Common myeloid progenitor, CD34-positive (primary cell): ENCODE data around the gene C16orf54.
A peak's percentile ranks its signal among the peaks of the same experiment; 100 is the strongest.
"Not testable (repeated sequence)": the region's sequence is repeated elsewhere in the genome, so short reads cannot be mapped to it uniquely, and the experiment has no call there.

Experiments
- CTCF ChIA-PET: fragments of 350-600 bp; sonication (Branson Sonifier 250); formaldehyde crosslinking; loops from one replicate; lab custom pipeline; 2021; ENCODE audit warnings: antibody characterized with exemption; lab: Charles Lee
- POLR2A ChIA-PET: fragments of 350-600 bp; sonication (Branson Sonifier 250); formaldehyde crosslinking; loops from one replicate; lab custom pipeline; 2021; ENCODE audit warnings: antibody characterized with exemption; lab: Charles Lee
- DNase-seq, 3 donors: peaks; one replicate each; pipeline versions ENCODE4 v3.0.0 to v3.0.0-alpha.2; 2013
- H3K27ac ChIP-seq, 2 experiments: 1 replicate in 1 of 2; 2 replicates in 1 of 2; pipeline ENCODE4 v1.7.0; 2013; ENCODE audit warnings: inconsistent platforms in 2 of 2, low read length in 2 of 2, mild to moderate bottlenecking in 2 of 2, low read depth in 1 of 2, moderate library complexity in 1 of 2; ENCODE audit not compliant: severe bottlenecking in 2 of 2, insufficient read depth in 1 of 2, poor library complexity in 1 of 2
- H3K27me3 ChIP-seq, 5 experiments: replicated peaks in 2 of 5; 1 replicate in 3 of 5; 2 replicates in 2 of 5; pipeline versions ENCODE4 v1.6.1 to v1.7.0; 2013; ENCODE audit warnings: low read length in 4 of 5, mild to moderate bottlenecking in 2 of 5, moderate library complexity in 2 of 5, inconsistent platforms in 1 of 5; ENCODE audit not compliant: insufficient read depth in 5 of 5, control insufficient read depth in 4 of 5
- H3K36me3 ChIP-seq, 4 experiments: 1 replicate in 2 of 4; 2 replicates in 2 of 4; pipeline versions ENCODE4 v1.6.1 to v1.7.0; 2013; ENCODE audit warnings: low read length in 3 of 4, control low read depth in 1 of 4, mild to moderate bottlenecking in 1 of 4; ENCODE audit not compliant: control insufficient read depth in 4 of 4, insufficient read depth in 4 of 4
- H3K4me1 ChIP-seq, 4 experiments: 1 replicate in 3 of 4; 2 replicates in 1 of 4; pipeline versions ENCODE4 v1.6.1 to v1.7.1; 2013; ENCODE audit warnings: low read length in 3 of 4, mild to moderate bottlenecking in 3 of 4, control low read depth in 1 of 4, inconsistent platforms in 1 of 4, moderate library complexity in 1 of 4; ENCODE audit not compliant: control insufficient read depth in 4 of 4, insufficient read depth in 4 of 4; ENCODE audit errors: control extremely low read depth in 1 of 4
- H3K4me3 ChIP-seq, 7 experiments: 1 replicate in 4 of 7; 2 replicates in 3 of 7; pipeline versions ENCODE4 v1.5.1 to v1.7.0; 2013; ENCODE audit warnings: mild to moderate bottlenecking in 7 of 7, low read length in 6 of 7, moderate library complexity in 6 of 7, inconsistent platforms in 2 of 7, low read depth in 2 of 7, control low read depth in 1 of 7; ENCODE audit not compliant: insufficient read depth in 4 of 7, control insufficient read depth in 1 of 7; ENCODE audit errors: extremely low read depth in 1 of 7
- H3K9me3 ChIP-seq, 5 experiments: 1 replicate in 4 of 5; 2 replicates in 1 of 5; pipeline versions ENCODE4 v1.6.1 to v1.7.1; 2013; ENCODE audit warnings: low read length in 4 of 5, mild to moderate bottlenecking in 2 of 5, inconsistent platforms in 1 of 5, low read depth in 1 of 5, moderate library complexity in 1 of 5; ENCODE audit not compliant: control insufficient read depth in 4 of 5, insufficient read depth in 2 of 5; ENCODE audit errors: control extremely low read depth in 1 of 5
- WGBS: methylation state at CpG from one replicate; pipeline ENCODE4 v1.1.5; 2013; ENCODE audit not compliant: insufficient coverage; 5-methylcytosine and 5-hydroxymethylcytosine counted together

Gene C16orf54

DNA sequence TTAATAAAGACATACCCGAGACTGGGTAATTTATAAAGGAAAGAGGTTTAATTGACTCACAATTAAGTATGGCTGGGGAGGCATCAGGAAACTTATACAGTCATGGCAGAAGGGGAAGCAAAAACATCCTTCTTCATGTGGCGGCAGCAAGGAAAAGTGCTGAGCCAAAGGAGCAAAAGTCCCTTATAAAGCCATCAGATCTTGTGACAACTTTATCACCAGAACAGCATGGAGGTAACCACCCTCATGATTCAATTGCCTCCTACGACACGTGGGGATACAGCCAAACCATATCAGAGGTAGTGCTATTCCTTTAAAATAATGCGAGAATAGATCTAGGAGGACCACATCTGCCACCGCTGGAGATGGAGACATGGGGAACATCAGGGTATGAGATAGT is 9.0 kb downstream of the C16orf54 start:
- peaks cover 0 to 21% (median 11%) of the 10 kb centered on the region in 4 experiments for H3K4me1 ChIP-seq
- whole genome bisulfite sequencing = 93% methylated on average over 4 of the region's 6 CpGs
- peaks cover 0 to 4% (median 0%) of the 10 kb centered on the region in 5 experiments for H3K9me3 ChIP-seq
- H3K4me3 ChIP-seq = no peak overlapping the region
- ChIA-PET POLR2A (no interaction called here), CTCF (interaction anchor here (1.0 to 1.8 kb wide), 3 partner anchors 9 to 68 kb away, joined by 3 to 7 read pairs (median 4); no protein-coding TSS in a partner anchor)
- no peak overlapping the region for H3K27ac ChIP-seq
- no peaks in the 10 kb centered on the region for H3K27me3 ChIP-seq
- peaks cover 0 to 6% (median 3%) of the 10 kb centered on the region in 4 experiments for H3K36me3 ChIP-seq
- no peak for DNase-seq

- no peak overlapping the region for H3K27ac ChIP-seq
- H3K9me3 ChIP-seq = peaks cover 0 to 4% (median 0%) of the 10 kb centered on the region in 5 experiments
- no peaks in the 10 kb centered on the region for H3K27me3 ChIP-seq
- CTCF ChIA-PET = interaction anchor here (1.0 to 2.4 kb wide), 4 partner anchors 8 to 69 kb away, joined by 3 to 11 read pairs (median 6); partner anchors contain the start of gene KIF22
- WGBS = 86% methylated on average over 3 of the region's 5 CpGs
- H3K36me3 ChIP-seq = no peaks in the 10 kb centered on the region
- peaks cover 0 to 14% (median 9%) of the 10 kb centered on the region in 4 experiments for H3K4me1 ChIP-seq
- no peak for DNase-seq
- POLR2A ChIA-PET = no interaction called here
- H3K4me3 ChIP-seq = no peak overlapping the region
Observed at GRCh38 chr16:29736112-29736511, 9.7 kb downstream of the C16orf54 start.

DNA sequence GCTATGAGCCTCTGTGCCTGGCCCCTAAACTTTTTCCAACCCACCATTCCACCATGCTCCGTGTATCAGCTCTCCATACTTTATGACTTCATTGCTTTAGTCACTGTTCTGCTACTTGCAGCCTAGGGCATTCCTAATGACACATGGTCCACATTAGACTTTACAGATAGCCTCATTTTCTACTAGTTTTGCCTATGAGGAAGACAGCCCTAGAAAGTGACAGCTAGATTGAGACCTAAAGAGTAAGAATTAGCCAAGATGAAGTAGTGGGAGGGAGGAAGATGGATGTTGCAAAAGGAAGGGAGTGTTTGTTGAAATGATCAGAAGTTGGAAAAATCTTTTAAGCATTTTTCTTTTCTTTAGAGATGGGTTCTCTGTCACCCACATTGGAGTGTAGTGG is 11.0 kb downstream of the C16orf54 start:
- POLR2A ChIA-PET = no interaction called here

DNA sequence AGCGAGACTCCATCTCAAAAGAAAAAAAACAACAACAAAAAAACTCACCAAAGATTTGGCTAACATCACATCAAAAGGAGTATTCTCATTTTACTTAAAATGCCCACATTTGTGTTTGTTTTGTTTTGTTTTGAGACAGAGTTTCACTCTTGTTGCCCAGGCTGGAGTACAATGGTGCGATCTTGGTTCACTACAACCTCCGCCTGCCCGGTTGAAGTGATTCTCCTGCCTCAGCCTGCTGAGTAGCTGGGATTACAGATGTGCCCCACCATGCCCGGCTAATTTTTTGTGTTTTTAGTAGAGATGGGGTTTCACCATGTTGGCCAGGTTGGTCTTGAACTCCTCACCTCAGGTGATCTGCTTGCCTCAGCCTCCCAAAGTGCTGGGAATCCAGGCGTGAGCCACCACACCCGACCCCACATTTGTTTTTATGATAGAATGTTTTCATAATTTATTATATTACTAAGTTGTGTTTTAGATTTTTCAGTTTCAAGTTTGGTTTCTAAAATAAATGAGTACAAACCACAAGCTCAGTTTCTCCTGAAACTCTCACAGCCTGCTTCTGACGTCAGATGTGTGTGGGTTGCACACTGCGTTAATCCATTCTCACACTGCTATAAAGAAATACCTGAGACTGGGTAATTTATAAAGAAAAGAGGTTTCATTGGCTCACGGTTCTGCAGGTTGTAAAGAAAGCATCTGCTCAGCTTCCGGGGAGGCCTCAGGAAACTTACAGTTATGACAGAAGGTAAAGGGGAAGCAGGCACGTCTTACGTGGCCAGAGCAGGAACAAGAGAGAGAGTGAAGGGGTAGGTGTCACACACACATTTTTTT is 13.8 kb downstream of the C16orf54 start:
- not testable (repeated sequence) for H3K9me3 ChIP-seq, H3K4me3 ChIP-seq, H3K27me3 ChIP-seq, H3K4me1 ChIP-seq, H3K36me3 ChIP-seq, H3K27ac ChIP-seq, DNase-seq
- ChIA-PET POLR2A (interaction anchor here (0.6 to 1.2 kb wide), 2 partner anchors 14 to 80 kb away, joined by 3 read pairs; partner anchors contain the start of gene C16orf54), CTCF (interaction anchor here (0.7 to 3.6 kb wide), 9 partner anchors 7 to 90 kb away, joined by 3 to 16 read pairs (median 5); partner anchors contain the start of gene KIF22)
- WGBS = 97% methylated on average over 4 of the region's 13 CpGs

More for the DNA sequence above, 11.0 kb downstream of the C16orf54 start:
- 18% methylated on average over 1 of the region's 1 CpG for whole genome bisulfite sequencing
- H3K36me3 ChIP-seq = no peaks in the 10 kb centered on the region
- DNase-seq = no peak
- CTCF ChIA-PET = interaction anchor here (1.2 to 2.4 kb wide), 3 partner anchors 11 to 55 kb away, joined by 4 to 11 read pairs (median 7); partner anchors contain the start of gene KIF22
- peaks cover 0 to 4% (median 0%) of the 10 kb centered on the region in 5 experiments for H3K9me3 ChIP-seq
- peaks cover 0 to 7% (median 3%) of the 10 kb centered on the region in 4 experiments for H3K4me1 ChIP-seq
- H3K27ac ChIP-seq = no peak overlapping the region
- no peak overlapping the region for H3K4me3 ChIP-seq
- H3K27me3 ChIP-seq = no peaks in the 10 kb centered on the region

- ChIA-PET POLR2A (no interaction called here), CTCF (interaction anchor here (0.6 to 3.6 kb wide), 9 partner anchors 8 to 760 kb away, joined by 3 to 16 read pairs (median 6); partner anchors contain the start of genes C16orf54 and KIF22)
Observed at GRCh38 chr16:29730649-29731048, 15.1 kb downstream of the C16orf54 start.

GRCh38 chr16:29729116-29729521 is 16.7 kb downstream of the C16orf54 start:
- peak in 2 of 3 donors; percentile 38 to 41 for DNase-seq
- peak overlapping the region in 1 of 7 experiments; percentile 45 for H3K4me3 ChIP-seq
- no peak overlapping the region for H3K27ac ChIP-seq
- no peaks in the 10 kb centered on the region for H3K27me3 ChIP-seq
- H3K4me1 ChIP-seq = peaks cover 0 to 5% (median 0%) of the 10 kb centered on the region in 4 experiments
- H3K9me3 ChIP-seq = no peaks in the 10 kb centered on the region
- no peaks in the 10 kb centered on the region for H3K36me3 ChIP-seq
- CTCF ChIA-PET = interaction anchor here (0.6 to 3.6 kb wide), 18 partner anchors 9 to 130 kb away, joined by 3 to 16 read pairs (median 4); partner anchors contain the start of genes C16orf54 and KIF22
- 38% methylated on average over 3 of the region's 6 CpGs for WGBS
- POLR2A ChIA-PET = interaction anchor here (1.0 kb wide), 1 partner anchor 56 kb away, joined by 4 read pairs; no protein-coding TSS in a partner anchor

More at GRCh38 chr16:29730649-29731048, 15.1 kb downstream of the C16orf54 start:
- no peak for DNase-seq
- 89% methylated on average over 5 of the region's 7 CpGs for whole genome bisulfite sequencing
- Histone ChIP-seq H3K27me3 (no peaks in the 10 kb centered on the region), H3K27ac (no peak overlapping the region), H3K36me3 (no peaks in the 10 kb centered on the region), H3K4me3 (no peak overlapping the region), H3K4me1 (peaks cover 0 to 5% (median 0%) of the 10 kb centered on the region in 4 experiments), H3K9me3 (no peaks in the 10 kb centered on the region)
